HG03039 (cell line): ENCODE measurements around the gene KASH5.

Source experiments
- ATAC-seq: cut with Tn5 transposase; IDR thresholded peaks from one replicate; pipeline ENCODE4 v1.9.1; 2021; ENCODE audit warnings: mild to moderate bottlenecking, moderate library complexity; ENCODE audit not compliant: unreplicated experiment

Gene KASH5, protein sequence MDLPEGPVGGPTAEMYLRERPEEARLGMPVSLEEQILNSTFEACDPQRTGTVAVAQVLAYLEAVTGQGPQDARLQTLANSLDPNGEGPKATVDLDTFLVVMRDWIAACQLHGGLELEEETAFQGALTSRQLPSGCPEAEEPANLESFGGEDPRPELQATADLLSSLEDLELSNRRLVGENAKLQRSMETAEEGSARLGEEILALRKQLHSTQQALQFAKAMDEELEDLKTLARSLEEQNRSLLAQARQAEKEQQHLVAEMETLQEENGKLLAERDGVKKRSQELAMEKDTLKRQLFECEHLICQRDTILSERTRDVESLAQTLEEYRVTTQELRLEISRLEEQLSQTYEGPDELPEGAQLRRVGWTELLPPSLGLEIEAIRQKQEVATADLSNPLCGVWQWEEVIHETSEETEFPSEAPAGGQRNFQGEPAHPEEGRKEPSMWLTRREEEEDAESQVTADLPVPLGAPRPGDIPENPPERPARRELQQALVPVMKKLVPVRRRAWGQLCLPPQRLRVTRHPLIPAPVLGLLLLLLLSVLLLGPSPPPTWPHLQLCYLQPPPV

DNA sequence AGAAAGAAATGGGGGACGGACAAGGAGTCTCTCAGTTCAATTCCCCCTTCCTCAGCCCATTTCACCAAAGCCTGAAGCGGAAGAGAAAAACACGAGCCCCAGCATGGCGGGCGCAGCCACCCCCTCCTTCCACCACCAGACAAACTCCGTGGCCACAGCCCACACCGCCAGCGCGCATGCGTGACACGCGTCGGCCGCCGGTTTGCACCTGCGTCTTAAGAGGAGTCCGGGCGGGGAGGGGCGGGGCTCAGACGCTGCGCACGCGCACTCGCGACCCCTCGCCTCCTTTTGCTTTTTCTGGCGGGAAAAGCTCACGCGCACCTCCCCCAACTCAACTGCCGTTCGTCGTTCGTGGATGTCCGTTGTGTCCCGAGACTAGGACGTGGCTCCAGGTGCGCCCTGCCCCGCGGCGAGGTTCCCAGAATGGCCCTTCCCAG is at the start of gene KASH5:
KASH5 (plus strand) TSS at position 314 of the 437 bp plus-strand sequence. CDS start 2,635 bp downstream, outside the sequence.
- ATAC-seq: no peak

DNA sequence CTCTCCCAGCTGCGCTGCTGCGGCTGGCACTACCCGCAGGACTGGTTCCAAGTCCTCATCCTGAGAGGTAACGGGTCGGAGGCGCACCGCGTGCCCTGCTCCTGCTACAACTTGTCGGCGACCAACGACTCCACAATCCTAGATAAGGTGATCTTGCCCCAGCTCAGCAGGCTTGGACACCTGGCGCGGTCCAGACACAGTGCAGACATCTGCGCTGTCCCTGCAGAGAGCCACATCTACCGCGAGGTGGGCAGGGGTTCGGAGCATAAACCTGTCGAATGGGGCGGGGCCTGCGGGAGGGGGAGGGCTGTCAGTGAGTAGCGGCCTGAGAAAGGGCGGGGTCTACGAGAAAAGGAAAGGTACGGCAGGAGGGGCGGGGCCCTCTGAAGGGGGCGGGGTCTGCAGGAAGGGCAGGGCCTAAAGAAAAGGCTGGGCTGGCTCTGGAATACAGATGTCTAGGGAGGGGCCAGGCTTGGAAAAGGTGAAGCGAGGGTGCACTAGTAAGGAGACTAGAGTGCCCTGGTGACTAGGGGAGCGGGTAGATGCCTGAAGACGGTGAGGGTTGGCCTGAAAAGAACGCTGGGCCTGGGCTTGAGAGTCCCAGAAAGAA is 49.3 kb upstream of the KASH5 start:
- ATAC-seq: no peak

DNA sequence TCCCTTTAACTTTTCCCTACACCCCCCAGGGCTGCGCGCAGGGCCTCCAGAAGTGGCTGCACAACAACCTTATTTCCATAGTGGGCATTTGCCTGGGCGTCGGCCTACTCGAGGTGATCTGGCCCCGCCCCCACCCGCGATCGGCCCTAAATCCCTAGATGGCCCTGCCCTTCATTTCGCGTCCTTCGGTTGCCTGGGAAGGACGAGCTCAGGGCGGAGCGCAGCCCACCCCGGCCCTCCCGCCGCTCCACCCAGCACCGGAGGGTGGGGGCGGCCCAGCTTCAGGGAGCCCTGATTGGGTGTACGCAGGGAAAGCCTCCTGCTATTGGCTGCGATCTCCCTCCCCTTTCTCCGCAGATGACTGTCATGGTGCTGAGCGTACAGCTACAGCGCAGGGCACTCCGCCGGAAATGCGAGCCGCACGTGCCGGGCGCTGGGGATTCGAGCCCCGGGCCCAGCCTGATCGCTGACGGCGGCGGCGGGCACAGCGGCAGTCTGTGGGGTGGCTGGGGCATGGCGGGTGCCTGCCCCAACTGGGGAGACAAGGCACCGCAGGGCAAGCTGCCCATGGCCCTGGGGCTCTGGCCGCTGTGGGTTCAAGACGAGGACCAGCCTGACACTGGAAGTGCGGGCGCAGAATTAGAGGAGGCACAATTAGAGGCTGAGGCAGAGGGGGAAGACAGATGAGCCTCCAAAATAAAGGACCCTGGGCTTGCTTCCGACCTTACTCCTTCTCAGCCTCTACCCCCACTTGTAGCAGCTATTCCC is 48.6 kb upstream of the KASH5 start:
- no peak for ATAC-seq

DNA sequence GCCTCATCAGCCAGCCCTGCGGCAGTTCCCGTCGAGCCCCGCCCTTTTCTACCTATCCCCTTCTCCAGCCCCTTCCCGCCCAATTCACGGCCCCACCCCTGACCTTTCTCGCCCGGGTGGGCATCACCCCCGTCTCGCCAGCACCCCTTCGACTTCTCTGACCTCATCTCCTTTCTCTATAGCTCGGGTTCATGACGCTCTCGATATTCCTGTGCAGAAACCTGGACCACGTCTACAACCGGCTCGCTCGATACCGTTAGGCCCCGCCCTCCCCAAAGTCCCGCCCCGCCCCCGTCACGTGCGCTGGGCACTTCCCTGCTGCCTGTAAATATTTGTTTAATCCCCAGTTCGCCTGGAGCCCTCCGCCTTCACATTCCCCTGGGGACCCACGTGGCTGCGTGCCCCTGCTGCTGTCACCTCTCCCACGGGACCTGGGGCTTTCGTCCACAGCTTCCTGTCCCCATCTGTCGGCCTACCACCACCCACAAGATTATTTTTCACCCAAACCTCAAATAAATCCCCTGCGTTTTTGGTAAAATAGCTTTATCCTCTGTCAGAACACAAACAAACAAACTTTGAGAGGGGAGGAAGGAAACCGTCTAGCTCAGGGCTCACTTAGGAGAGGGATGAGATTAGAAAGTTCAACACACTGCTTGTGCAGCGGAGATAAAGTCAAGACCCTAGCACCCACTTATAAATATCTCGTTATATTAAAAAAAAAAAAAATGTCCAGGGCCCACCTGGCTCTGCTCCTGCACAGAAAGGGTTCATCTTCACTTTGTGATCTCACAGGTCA is 47.8 kb upstream of the KASH5 start:
- peak; percentile 54 for ATAC-seq

DNA sequence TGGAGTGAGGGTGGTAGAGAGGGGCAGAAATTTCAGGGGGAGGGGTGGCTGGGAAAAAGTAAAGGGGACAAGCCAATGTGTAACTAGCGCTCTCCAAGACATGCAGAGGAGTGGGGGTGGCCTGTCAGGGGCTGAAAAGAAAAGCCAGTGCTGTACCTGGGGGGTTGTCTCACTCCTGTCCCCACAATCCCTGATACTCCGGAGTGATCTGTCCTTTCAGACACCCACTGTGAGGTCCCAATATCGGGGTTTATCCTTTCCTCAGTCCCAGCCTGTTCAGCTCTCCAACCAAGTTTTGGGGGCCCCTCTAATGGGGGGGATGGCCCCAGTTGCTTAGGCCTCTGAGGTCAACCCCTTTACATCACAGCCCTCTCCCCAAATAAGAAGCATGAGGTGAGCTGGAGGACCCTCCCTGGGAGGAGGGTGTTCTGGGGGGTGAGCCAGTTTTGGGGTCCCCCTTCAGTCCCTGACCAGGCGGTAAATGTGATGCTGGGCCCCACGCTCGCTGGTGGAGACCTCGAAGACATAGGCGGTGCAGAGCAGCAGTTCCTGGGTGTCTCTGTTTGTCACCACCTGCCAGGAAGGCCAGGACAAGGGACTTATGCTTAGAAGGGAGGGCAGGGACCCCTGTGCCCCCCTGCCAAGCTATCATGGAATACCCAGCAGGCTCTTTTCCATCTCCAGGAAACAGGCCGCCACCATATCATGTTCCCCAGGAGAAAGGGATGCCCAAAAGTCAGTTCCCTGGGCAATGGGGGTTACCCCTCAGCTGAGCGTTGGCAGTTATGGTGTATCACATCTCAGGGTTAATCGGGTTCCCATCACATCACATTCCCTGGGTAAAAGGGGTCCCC is 47.0 kb upstream of the KASH5 start:
- no peak for ATAC-seq

DNA sequence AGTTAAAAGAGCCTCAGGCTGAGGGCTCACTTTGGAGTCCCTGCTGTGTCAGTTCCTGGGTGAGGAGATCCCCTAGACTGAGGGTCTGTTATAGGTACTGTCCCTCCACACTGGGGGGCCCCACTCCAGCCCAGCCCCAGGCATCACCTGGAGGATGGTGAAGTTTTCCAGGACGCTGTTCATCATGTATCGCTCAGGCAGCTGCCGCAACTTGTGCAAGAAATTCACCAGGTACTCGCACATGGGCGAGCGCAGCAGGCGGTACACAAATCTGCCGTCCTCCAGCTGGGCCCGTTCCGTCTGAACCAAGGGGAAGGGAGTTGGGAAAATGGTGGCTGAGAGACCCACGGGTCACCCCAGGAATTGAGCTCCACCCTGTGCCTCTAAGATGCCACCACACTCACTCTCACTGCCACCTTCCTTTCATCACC is 45.7 kb upstream of the KASH5 start:
- ATAC-seq: no peak

DNA sequence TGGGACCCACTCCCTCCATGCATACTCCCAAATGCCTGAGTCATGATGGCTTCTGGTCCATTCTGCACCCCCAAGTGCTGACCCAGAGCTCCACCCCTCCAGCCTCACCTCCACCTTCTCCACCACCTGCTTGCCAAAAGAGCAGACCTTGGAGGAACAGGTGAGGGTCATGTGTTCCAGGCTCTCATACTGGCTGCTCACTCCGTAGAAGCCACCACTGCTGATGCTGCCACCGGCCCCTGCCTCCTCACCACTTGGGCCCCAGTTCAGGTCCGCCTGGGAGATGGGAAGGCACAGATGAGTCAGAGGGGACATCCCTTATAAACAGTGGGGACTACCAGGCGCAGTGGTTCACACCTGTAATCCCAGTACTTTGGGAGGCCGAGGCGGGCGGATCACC is 44.9 kb upstream of the KASH5 start:
- ATAC-seq: no peak

DNA sequence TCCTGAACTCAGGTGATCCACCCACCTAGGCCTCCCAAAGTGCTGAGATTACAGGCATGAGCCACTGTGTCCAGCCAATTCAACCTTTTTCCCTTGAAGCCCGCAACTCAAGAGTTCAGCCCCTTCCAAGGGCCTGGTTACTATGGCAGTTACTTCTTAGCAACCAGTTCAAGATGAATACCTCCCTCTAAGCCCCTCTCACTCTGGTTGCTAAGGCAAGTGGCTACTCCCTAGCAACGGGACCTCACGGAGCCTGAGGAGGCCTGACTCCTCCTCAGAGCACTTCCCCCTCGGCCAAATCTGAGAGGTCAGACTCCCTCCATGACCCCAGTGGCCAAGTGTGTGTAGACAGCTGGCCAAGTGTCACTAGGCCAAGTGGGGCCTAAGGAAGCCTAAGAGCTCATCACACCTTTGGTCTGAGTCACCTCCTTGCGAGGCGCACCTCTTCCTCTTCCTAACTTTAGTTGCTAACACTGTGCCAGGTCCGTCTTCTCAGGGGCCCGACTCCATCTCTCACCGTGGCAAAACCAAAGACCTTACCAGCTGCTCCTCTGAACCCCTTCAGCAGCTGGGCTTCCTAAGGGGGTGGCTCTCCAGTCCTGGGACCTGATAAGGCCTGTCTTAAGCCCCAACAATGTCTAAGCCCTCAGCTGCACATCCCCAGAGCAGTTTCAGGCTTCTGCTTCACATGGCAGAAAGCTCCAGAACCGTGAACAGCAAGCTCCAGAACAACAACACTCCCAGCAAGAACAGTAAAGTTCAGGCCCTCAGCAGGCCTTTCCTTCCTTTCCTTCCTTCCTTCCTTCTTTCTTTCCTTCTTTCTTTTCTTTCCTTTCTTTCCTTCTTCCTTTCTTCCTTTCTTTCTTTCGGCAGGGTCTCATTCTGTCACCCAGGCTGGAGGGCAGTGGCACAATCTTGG is 43.3 kb upstream of the KASH5 start:
- no peak for ATAC-seq

DNA sequence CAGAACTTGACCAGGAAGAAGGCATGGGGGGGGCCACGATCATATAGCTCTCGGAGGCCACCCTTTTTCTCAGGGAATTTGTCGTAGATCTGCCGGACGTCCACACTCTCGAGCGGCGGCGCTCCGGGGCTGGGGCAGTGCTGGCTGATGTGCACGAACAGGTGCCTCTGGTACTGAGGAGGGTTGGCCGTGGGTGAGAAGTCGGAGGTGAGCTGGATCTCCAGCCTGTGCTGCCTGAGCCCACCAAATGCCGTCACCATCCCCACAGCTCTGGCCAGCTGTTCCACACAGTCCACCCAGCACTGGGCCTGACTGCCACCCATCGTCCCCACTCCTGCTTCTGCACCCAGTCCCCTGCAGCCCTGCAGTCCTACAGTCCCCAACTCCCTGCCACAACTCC is 40.9 kb upstream of the KASH5 start:
- ATAC-seq: no peak

DNA sequence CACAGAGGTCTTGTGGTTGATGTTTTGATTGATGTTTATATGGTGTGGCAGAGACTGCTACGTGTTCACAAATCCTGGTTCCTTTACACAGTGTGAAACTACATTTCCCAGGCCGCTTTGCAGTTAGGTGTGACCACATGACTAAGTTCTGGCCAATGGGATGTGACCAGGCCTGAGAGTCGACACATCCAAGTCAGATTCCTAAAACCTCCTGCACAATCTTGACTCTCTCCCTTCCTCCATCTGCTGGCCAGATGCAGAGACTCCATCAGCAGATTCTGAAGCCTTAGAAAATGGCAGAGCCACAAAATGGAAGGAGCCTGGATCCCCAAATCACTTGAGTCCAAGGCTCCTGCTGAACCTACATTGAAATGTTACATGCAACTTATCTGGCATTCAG is 40.2 kb upstream of the KASH5 start:
- no peak for ATAC-seq

DNA sequence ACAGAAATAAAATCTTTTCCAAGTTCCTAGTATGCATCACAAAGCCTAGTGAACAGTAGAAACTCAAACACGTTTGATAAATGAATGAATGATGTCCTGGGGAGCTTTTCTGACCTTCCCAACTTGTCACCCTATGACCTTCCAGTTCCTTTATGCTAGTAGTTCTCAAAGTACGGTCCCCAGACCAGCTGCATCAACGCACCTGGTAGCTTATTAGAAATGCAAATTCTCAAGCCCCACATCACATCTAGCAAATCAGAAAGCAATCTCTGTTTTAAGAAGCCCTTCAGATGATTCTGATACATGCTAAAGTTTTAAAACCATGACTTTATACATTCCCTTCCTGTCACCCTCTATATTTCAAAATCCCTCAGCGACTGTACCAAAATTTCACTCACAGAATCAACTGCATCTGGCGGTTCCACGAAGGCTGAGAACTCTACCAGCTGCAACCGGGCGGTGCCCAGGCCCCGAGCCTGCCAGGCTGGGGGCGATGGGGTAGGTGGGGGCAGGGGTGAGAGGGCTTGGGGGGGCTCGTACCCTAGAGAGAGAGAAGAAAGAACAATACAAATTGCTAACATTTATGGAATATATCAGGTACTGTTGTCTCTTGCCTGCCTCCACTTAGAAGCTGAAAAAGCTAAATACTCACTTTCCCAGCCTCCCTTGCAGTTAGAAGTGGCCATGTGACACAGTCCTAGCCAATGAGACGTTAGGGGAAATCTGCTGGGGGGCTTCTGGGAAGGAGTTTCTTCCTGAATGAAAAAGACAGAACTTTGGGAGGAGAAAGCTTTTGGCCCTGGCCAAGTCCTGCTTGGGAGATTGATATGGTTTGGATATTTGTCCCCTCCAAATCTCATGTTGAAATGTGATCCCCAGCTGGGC is 39.5 kb upstream of the KASH5 start:
- ATAC-seq: no peak

DNA sequence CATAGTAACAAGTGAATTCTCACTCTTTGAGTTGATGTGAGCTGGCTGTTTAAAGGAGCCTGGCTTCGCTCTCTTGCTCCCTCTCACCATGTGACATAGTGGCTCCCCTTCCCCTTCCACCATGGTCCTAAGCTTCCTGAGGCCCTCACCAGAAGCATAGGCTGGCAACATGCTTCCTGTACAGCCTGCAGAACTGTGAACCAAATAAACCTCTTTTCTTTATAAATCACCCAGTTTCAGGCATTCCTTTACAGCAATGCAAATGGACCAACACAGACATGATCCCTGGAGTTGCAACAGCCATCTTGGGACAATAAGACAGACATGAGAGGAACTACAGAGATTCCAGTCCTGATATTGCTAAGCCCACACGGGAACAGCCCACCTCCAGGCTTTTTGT is 38.5 kb upstream of the KASH5 start:
- no peak for ATAC-seq

DNA sequence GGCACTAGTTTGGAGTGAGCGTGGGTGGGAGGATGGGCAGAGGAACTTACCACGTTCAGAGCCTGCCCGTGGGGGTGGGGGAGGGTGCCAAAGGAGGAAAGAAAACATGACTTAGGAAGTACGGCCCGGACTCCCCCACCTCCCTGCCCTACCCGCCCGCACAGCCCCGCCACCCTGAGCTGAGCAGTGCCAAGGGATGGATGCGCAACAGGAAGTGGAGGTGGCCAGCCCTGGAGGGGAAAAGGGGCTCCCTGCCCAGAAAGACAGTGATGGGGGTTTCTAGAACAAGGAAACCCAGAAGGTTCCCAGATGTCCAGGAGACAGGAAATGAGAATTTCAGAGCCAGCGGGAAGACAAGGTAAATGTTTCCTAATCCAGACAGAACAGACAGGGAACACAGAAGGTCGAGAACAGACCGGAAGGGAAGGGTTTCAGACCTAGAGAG is 32.1 kb upstream of the KASH5 start:
- no peak for ATAC-seq

DNA sequence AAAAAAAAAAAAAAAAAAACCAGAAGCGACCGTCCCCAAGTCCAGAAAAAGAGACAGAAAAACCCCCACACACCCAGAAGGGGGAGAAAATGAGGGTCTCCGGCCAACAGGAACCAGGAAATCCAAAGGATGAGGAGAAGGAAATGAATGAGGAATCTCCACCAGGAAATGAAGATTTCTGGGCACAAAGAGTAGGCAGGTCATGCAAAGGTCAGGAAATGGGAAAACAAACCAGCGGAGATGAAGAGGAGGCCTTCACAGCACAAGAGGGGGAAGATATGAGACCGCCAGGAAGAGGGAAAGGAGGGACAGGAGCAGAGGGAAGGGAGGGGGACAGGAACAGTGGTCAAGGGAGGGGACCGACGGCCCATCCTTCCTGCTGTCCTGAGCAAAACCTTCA is 31.7 kb upstream of the KASH5 start:
- ATAC-seq: no peak

DNA sequence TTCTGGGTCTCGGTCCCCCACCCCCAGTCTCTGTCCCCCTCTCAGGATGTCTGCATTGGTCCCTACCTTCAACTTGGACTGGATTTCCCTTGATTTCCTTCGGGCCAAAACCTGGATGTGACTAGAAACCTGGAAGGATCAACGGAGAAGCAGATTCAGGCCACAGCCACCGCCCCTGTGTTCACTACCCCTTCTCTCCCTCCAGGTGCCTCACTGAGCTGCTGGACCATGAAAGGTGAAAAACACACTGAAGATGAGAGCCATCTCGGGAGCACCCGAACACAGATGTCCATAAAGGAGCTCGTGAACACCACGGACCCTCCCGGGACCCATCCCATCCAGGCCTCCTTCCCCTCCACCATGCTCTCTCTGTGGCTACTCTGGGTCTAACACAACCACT is 30.9 kb upstream of the KASH5 start:
- no peak for ATAC-seq

DNA sequence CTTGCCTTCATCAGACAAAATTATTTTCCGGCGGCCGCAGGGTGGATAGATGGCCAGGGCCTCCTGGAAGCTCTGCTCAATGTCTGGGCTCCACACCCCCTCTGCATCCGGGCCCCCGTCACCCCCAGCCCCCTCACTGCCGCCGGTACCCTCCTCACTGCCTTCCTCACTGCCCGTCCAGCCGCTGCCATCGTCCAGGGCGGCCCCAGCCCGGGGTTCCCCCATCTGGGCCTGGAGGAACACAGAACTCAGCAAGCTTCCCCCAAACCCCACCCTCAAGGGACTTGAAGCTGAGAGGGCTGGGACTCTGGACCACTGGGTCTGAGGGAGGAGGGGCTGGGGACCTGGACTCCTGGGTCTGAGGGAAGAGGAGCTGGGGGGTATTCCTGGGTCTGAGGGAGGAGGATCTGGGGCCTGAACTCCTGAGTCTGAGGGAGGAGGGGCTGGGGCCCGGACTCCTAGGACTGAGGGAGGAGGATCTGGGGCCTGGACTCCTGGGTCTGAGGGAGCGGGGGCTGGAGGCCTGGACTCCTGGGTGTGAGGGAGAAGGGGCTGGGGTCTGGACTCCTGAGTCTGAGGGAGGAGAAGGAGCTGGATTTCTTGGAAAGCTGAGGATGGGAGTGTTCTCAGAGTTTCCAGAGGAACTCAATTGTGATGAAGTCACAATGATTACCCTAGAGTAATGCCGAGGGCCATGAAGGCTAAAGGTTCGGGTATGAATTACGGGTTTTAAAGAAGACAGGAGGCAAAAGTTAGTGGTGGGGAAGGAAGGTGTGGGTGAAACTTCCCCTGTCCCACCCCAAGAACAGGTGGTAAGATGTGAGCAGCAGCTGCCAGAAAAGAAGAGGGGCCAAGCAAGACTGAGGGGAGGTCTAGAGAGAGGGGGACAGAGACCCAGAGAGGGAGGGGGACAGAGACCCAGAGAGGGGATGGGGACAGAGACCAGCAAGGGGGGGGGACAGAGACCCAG is 27.9 kb upstream of the KASH5 start:
- ATAC-seq: no peak
